ENCODE measurements around the gene CNTN4.

The CNTN4 gene

GRCh38 chr3:2589336-2589969 lies 490.8 kb downstream of the CNTN4 start:
- H3K27ac ChIP-seq (ENCODE audit: low read length): no peak overlapping the region
- ATAC-seq (ENCODE audit: insufficient read depth, low read depth) (no peak), DNase-seq (no peak)
- H3K79me2 ChIP-seq (ENCODE audit: insufficient read depth, low read length): no peaks in the 10 kb centered on the region
- H3K4me3 ChIP-seq (ENCODE audit: low read depth in 1 of 2, low read length in 2 of 2): no peak overlapping the region
- no peaks in the 10 kb centered on the region for H4K20me1 ChIP-seq (ENCODE audit: insufficient read depth, low read length)
- no peaks in the 10 kb centered on the region for H3K27me3 ChIP-seq (ENCODE audit: insufficient read depth, low read length, poor library complexity)
- no peak overlapping the region for H2AFZ ChIP-seq (ENCODE audit: low read depth, low read length)
- no peaks in the 10 kb centered on the region for H3K4me1 ChIP-seq (ENCODE audit: insufficient read depth, low read length)
- H3K9me3 ChIP-seq (ENCODE audit: insufficient read depth, low read length, severe bottlenecking): no peaks in the 10 kb centered on the region
- H3K4me2 ChIP-seq (ENCODE audit: insufficient read depth, low read length): no peak overlapping the region
- no peaks in the 10 kb centered on the region for H3K36me3 ChIP-seq (ENCODE audit: insufficient read depth, low read length)
- no peak for TF ChIP-seq EZH2 (IDR thresholded peaks at IDR 0.05; ENCODE audit: borderline replicate concordance, low read depth, low read length, severe bottlenecking)
- TF ChIP-seq, protein P1, sequence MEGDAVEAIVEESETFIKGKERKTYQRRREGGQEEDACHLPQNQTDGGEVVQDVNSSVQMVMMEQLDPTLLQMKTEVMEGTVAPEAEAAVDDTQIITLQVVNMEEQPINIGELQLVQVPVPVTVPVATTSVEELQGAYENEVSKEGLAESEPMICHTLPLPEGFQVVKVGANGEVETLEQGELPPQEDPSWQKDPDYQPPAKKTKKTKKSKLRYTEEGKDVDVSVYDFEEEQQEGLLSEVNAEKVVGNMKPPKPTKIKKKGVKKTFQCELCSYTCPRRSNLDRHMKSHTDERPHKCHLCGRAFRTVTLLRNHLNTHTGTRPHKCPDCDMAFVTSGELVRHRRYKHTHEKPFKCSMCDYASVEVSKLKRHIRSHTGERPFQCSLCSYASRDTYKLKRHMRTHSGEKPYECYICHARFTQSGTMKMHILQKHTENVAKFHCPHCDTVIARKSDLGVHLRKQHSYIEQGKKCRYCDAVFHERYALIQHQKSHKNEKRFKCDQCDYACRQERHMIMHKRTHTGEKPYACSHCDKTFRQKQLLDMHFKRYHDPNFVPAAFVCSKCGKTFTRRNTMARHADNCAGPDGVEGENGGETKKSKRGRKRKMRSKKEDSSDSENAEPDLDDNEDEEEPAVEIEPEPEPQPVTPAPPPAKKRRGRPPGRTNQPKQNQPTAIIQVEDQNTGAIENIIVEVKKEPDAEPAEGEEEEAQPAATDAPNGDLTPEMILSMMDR (IDR thresholded peaks at IDR 0.05; ENCODE audit: borderline replicate concordance, extremely low read depth, low read length, poor library complexity, severe bottlenecking): no peak
- no peak overlapping the region for H3K9ac ChIP-seq (ENCODE audit: low read depth, low read length)

- Histone ChIP-seq H3K79me2 (ENCODE audit: insufficient read depth, low read length) (no peaks in the 10 kb centered on the region), H3K4me1 (ENCODE audit: insufficient read depth, low read length) (no peaks in the 10 kb centered on the region), H3K27me3 (ENCODE audit: insufficient read depth, low read length, poor library complexity) (no peaks in the 10 kb centered on the region), H3K36me3 (ENCODE audit: insufficient read depth, low read length) (no peaks in the 10 kb centered on the region), H3K9ac (ENCODE audit: low read depth, low read length) (no peak overlapping the region), H3K4me2 (ENCODE audit: insufficient read depth, low read length) (no peak overlapping the region), H4K20me1 (ENCODE audit: insufficient read depth, low read length) (no peaks in the 10 kb centered on the region), H2AFZ (ENCODE audit: low read depth, low read length) (no peak overlapping the region), H3K9me3 (ENCODE audit: insufficient read depth, low read length, severe bottlenecking) (no peaks in the 10 kb centered on the region), H3K4me3 (ENCODE audit: low read depth in 1 of 2, low read length in 2 of 2) (no peak overlapping the region), H3K27ac (ENCODE audit: low read length) (no peak overlapping the region)
- TF ChIP-seq, protein P1 (IDR thresholded peaks at IDR 0.05; ENCODE audit: borderline replicate concordance, extremely low read depth, low read length, poor library complexity, severe bottlenecking): no peak
- no peak for TF ChIP-seq EZH2 (IDR thresholded peaks at IDR 0.05; ENCODE audit: borderline replicate concordance, low read depth, low read length, severe bottlenecking)
- no peak for DNase-seq
- ATAC-seq (ENCODE audit: insufficient read depth, low read depth): no peak
Measured at GRCh38 chr3:2595486-2595885, 496.8 kb downstream of the CNTN4 start.

- Histone ChIP-seq H3K27ac (ENCODE audit: low read length) (no peak overlapping the region), H3K27me3 (ENCODE audit: insufficient read depth, low read length, poor library complexity) (no peaks in the 10 kb centered on the region), H3K79me2 (ENCODE audit: insufficient read depth, low read length) (no peaks in the 10 kb centered on the region), H2AFZ (ENCODE audit: low read depth, low read length) (no peak overlapping the region), H3K4me2 (ENCODE audit: insufficient read depth, low read length) (no peak overlapping the region), H3K4me3 (ENCODE audit: low read depth in 1 of 2, low read length in 2 of 2) (no peak overlapping the region), H3K9me3 (ENCODE audit: insufficient read depth, low read length, severe bottlenecking) (no peaks in the 10 kb centered on the region), H4K20me1 (ENCODE audit: insufficient read depth, low read length) (no peaks in the 10 kb centered on the region), H3K4me1 (ENCODE audit: insufficient read depth, low read length) (no peaks in the 10 kb centered on the region), H3K36me3 (ENCODE audit: insufficient read depth, low read length) (no peaks in the 10 kb centered on the region), H3K9ac (ENCODE audit: low read depth, low read length) (no peak overlapping the region)
- DNase-seq: no peak
- no peak for TF ChIP-seq EZH2 (IDR thresholded peaks at IDR 0.05; ENCODE audit: borderline replicate concordance, low read depth, low read length, severe bottlenecking)
- TF ChIP-seq, protein P1 (IDR thresholded peaks at IDR 0.05; ENCODE audit: borderline replicate concordance, extremely low read depth, low read length, poor library complexity, severe bottlenecking): no peak
- no peak for ATAC-seq (ENCODE audit: insufficient read depth, low read depth)
Measured at GRCh38 chr3:2597615-2598014, 498.9 kb downstream of the CNTN4 start.

All from DND-41 (cell line).